H9 (cell line): ENCODE measurements around the gene COL3A1. TPM values are rescaled to one million over a fixed set of nuclear protein-coding genes. Genes with fewer than 3 reads are reported as not detected.

ENCODE experiments used
- DNase-seq: peaks from one replicate; pipeline ENCODE4 v3.0.0-alpha.2; 2017
- H2AFZ ChIP-seq: one replicate; pipeline ENCODE4 v1.6.1; 2013; ENCODE audit warnings: mild to moderate bottlenecking, low read length, control low read depth, moderate library complexity
- H2AK5ac ChIP-seq: 2 replicates; pipeline ENCODE4 v1.6.1; 2013; ENCODE audit warnings: low read length, control low read depth, mixed read lengths; ENCODE audit not compliant: insufficient read length
- H2BK120ac ChIP-seq: one replicate; pipeline ENCODE4 v1.6.1; 2013; ENCODE audit warnings: low read depth, mild to moderate bottlenecking, low read length, control low read depth, inconsistent platforms; ENCODE audit not compliant: poor library complexity, severe bottlenecking
- H2BK12ac ChIP-seq: 2 replicates; pipeline ENCODE4 v1.6.1; 2013; ENCODE audit warnings: low read length, control low read depth, mixed read lengths, low read depth; ENCODE audit not compliant: insufficient read length
- H2BK15ac ChIP-seq: 2 replicates; pipeline ENCODE4 v1.6.1; 2013; ENCODE audit warnings: low read depth, low read length, control low read depth
- H2BK20ac ChIP-seq: one replicate; pipeline ENCODE4 v1.6.1; 2013; ENCODE audit warnings: low read depth, mild to moderate bottlenecking, low read length, control low read depth, inconsistent platforms; ENCODE audit not compliant: poor library complexity, severe bottlenecking
- H2BK5ac ChIP-seq: 2 replicates; pipeline ENCODE4 v1.6.1; 2013; ENCODE audit warnings: low read length, control low read depth, mixed read lengths; ENCODE audit not compliant: insufficient read length
- H3K14ac ChIP-seq: 2 replicates; pipeline ENCODE4 v1.6.1; 2013; ENCODE audit warnings: low read length, control low read depth; ENCODE audit not compliant: insufficient read depth
- H3K18ac ChIP-seq: 2 replicates; pipeline ENCODE4 v1.6.1; 2013; ENCODE audit warnings: low read depth, mild to moderate bottlenecking, mixed read lengths, low read length, control low read depth; ENCODE audit not compliant: insufficient read length
- H3K23ac ChIP-seq: 2 replicates; pipeline ENCODE4 v1.6.1; 2013; ENCODE audit warnings: low read length, control low read depth, mixed read lengths, low read depth; ENCODE audit not compliant: insufficient read length
- H3K23me2 ChIP-seq: 2 replicates; pipeline ENCODE4 v1.6.1; 2013; ENCODE audit warnings: low read depth, mild to moderate bottlenecking, mixed read lengths, low read length, control low read depth; ENCODE audit not compliant: insufficient read length, poor library complexity, severe bottlenecking
- H3K27ac ChIP-seq: 2 replicates; pipeline ENCODE4 v1.5.1; 2013; ENCODE audit warnings: low read length, control low read depth, mixed read lengths, low read depth; ENCODE audit not compliant: insufficient read length
- H3K27me3 ChIP-seq: 2 replicates; pipeline ENCODE4 v1.6.1; 2013; ENCODE audit warnings: low read length, control low read depth, inconsistent platforms; ENCODE audit not compliant: insufficient read depth
- H3K4ac ChIP-seq: 2 replicates; pipeline ENCODE4 v1.6.1; 2013; ENCODE audit warnings: low read depth, mild to moderate bottlenecking, control low read depth, inconsistent platforms, low read length, moderate library complexity
- H3K4me1 ChIP-seq: 2 replicates; pipeline ENCODE4 v1.6.1; 2013; ENCODE audit warnings: low read length, control low read depth, inconsistent platforms; ENCODE audit not compliant: insufficient read depth
- H3K4me2 ChIP-seq: 2 replicates; pipeline ENCODE4 v1.6.1; 2013; ENCODE audit warnings: low read length, control low read depth, mixed read lengths; ENCODE audit not compliant: insufficient read length, insufficient read depth
- H3K56ac ChIP-seq: 2 replicates; pipeline ENCODE4 v1.6.1; 2013; ENCODE audit warnings: low read depth, mild to moderate bottlenecking, mixed read lengths, low read length, control low read depth; ENCODE audit not compliant: insufficient read length
- H3K79me1 ChIP-seq: 2 replicates; pipeline ENCODE4 v1.6.1; 2013; ENCODE audit warnings: low read depth, mild to moderate bottlenecking, moderate library complexity, low read length, control low read depth, inconsistent platforms; ENCODE audit not compliant: insufficient read depth, poor library complexity, severe bottlenecking
- H3K79me2 ChIP-seq: 2 replicates; pipeline ENCODE4 v1.6.1; 2013; ENCODE audit warnings: low read length, control low read depth, inconsistent platforms; ENCODE audit not compliant: insufficient read depth
- H3K9ac ChIP-seq: 2 replicates; pipeline ENCODE4 v1.6.1; 2013; ENCODE audit warnings: low read length, control low read depth, mixed read lengths; ENCODE audit not compliant: insufficient read length; ENCODE audit errors: extremely low read depth
- H3K9me3 ChIP-seq: one replicate; pipeline ENCODE4 v1.6.1; 2013; ENCODE audit warnings: low read depth, low read length, inconsistent platforms; ENCODE audit not compliant: control insufficient read depth
- H3T11ph ChIP-seq: one replicate; pipeline ENCODE4 v1.6.1; 2013; ENCODE audit warnings: mild to moderate bottlenecking, low read length, control low read depth, inconsistent platforms
- H4K20me1 ChIP-seq: one replicate; pipeline ENCODE4 v1.6.1; 2013; ENCODE audit not compliant: control insufficient read depth, insufficient read length, insufficient read depth
- H4K5ac ChIP-seq: 2 replicates; pipeline ENCODE4 v1.6.1; 2013; ENCODE audit warnings: low read depth, mild to moderate bottlenecking, mixed read lengths, low read length, control low read depth; ENCODE audit not compliant: insufficient read length
- H4K8ac ChIP-seq: replicated peaks from 2 replicates; pipeline ENCODE4 v1.6.1; 2013; ENCODE audit warnings: low read length, control low read depth, mixed read lengths, low read depth; ENCODE audit not compliant: insufficient read length
- H4K91ac ChIP-seq: 2 replicates; pipeline ENCODE4 v1.6.1; 2013; ENCODE audit warnings: low read depth, mild to moderate bottlenecking, moderate library complexity, mixed read lengths, low read length, control low read depth; ENCODE audit not compliant: insufficient read length
- H3K27ac Mint-ChIP-seq, 3 experiments: 2 replicates in 2 of 3; 3 replicates in 1 of 3; pipeline ENCODE4 v1.8.0; 2020 to 2021; ENCODE audit warnings: mixed read lengths in 3 of 3, mild to moderate bottlenecking in 1 of 3, moderate library complexity in 1 of 3
- H3K27me3 Mint-ChIP-seq: 2 replicates; pipeline ENCODE4 v1.8.0; 2021; ENCODE audit warnings: low read depth, mild to moderate bottlenecking, moderate library complexity, mixed read lengths
- H3K36me3 Mint-ChIP-seq, 3 experiments: 2 replicates in 2 of 3; 3 replicates in 1 of 3; pipeline ENCODE4 v1.8.0; 2020 to 2021; ENCODE audit warnings: low read depth in 3 of 3, mixed read lengths in 3 of 3; ENCODE audit not compliant: insufficient read depth in 1 of 3
- H3K4me1 Mint-ChIP-seq, 2 experiments: 2 replicates each; pipeline ENCODE4 v1.8.0; 2020; ENCODE audit warnings: mixed read lengths in 2 of 2
- H3K4me3 Mint-ChIP-seq, 2 experiments: 2 replicates in 1 of 2; 3 replicates in 1 of 2; pipeline ENCODE4 v1.8.0; 2020 to 2021; ENCODE audit warnings: mild to moderate bottlenecking in 2 of 2, mixed read lengths in 2 of 2, moderate library complexity in 1 of 2
- H3K9me3 Mint-ChIP-seq, 2 experiments: 2 replicates in 1 of 2; 3 replicates in 1 of 2; pipeline ENCODE4 v1.8.0; 2020; ENCODE audit warnings: mild to moderate bottlenecking in 2 of 2, mixed read lengths in 2 of 2, moderate library complexity in 1 of 2
- CTCF ChIP-seq: fragments of 200-600 bp; sonication (generic); conservative IDR thresholded peaks from 3 replicates; pipeline ENCODE4 v1.8.0; 2021; ENCODE audit warnings: antibody characterized with exemption, mild to moderate bottlenecking
- WGBS: extraction: QIAGEN DNeasy Blood & Tissue Kit; methylation state at CpG from one replicate; pipeline ENCODE4 v1.1.7; 2013; ENCODE audit warnings: missing lambda C conversion rate, low lambda C conversion rate, mixed read lengths; ENCODE audit not compliant: insufficient read length; ENCODE audit errors: extremely low coverage; 5-methylcytosine and 5-hydroxymethylcytosine counted together
- total RNA-seq: library from RNA; stranded (reverse); gene quantifications from 2 replicates; pipeline ENCODE4 v1.2.1, GENCODE V29; 2021

Gene COL3A1
- total RNA-seq, 1 experiment from 2014 or later, result not detected

DNA sequence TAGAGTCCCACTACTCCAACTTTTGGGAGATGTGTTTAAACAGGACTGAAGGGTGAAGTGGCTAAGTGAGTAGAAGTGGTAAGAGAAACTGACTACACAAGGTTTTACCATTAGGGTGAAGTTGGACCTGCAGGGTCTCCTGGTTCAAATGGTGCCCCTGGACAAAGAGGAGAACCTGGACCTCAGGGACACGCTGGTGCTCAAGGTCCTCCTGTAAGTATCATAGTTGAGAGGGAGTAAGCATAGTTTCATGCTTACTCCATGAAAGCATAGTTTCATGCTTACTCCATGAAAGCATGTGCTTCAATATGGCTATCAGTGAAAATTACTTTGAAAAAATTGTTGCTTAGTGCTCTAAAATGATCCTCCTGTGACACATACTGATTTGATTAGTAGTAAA lies 19.1 kb downstream of the COL3A1 start:
- H3T11ph ChIP-seq, result no peak overlapping the region
- no peak overlapping the region for H3K18ac ChIP-seq
- no peak overlapping the region for H4K91ac ChIP-seq
- no peak overlapping the region for H2BK20ac ChIP-seq
- H2BK120ac ChIP-seq, result no peak overlapping the region
- no peaks in the 10 kb centered on the region for H3K36me3 Mint-ChIP-seq
- H3K4me2 ChIP-seq, result no peak overlapping the region
- H3K27me3 Mint-ChIP-seq, result no peaks in the 10 kb centered on the region
- no peak overlapping the region for H3K27ac ChIP-seq
- no peaks in the 10 kb centered on the region for H3K4me1 Mint-ChIP-seq
- H3K9me3 ChIP-seq, result no peaks in the 10 kb centered on the region
- H3K79me2 ChIP-seq, result no peaks in the 10 kb centered on the region
- H2BK5ac ChIP-seq, result no peak overlapping the region
- no peak for TF ChIP-seq CTCF
- H3K79me1 ChIP-seq, result no peaks in the 10 kb centered on the region
- H4K20me1 ChIP-seq, result no peaks in the 10 kb centered on the region
- H2BK12ac ChIP-seq, result no peak overlapping the region
- no peak overlapping the region for H4K5ac ChIP-seq
- no peaks in the 10 kb centered on the region for H3K27me3 ChIP-seq
- DNase-seq, result no peak
- H3K9me3 Mint-ChIP-seq, result no peaks in the 10 kb centered on the region
- no peak overlapping the region for H2AK5ac ChIP-seq
- H3K23me2 ChIP-seq, result no peaks in the 10 kb centered on the region
- H3K56ac ChIP-seq, result no peak overlapping the region
- H3K4me3 Mint-ChIP-seq, result no peak overlapping the region
- H3K9ac ChIP-seq, result no peak overlapping the region
- no peak overlapping the region for H3K27ac Mint-ChIP-seq
- no peak overlapping the region for H2AFZ ChIP-seq
- H3K4ac ChIP-seq, result no peak overlapping the region
- H4K8ac ChIP-seq, result no peak overlapping the region
- no peak overlapping the region for H3K23ac ChIP-seq
- no CpG with 5 or more reads among the region's 1 CpG for WGBS
- no peak overlapping the region for H2BK15ac ChIP-seq
- H3K4me1 ChIP-seq, result no peaks in the 10 kb centered on the region
- no peak overlapping the region for H3K14ac ChIP-seq
